Stimulated activated naive CD4-positive, alpha-beta T cell (primary cell): ENCODE measurements around the gene SEPTIN14.
"Not testable (repeated sequence)": the region's sequence is repeated elsewhere in the genome, so short reads cannot be mapped to it uniquely, and the experiment has no call there.

Experiments
- DNase-seq, 6 experiments: peaks; one replicate each; lab custom pipeline; 2025; lab: John Stamatoyannopoulos, UW

SEPTIN14 gene

DNA sequence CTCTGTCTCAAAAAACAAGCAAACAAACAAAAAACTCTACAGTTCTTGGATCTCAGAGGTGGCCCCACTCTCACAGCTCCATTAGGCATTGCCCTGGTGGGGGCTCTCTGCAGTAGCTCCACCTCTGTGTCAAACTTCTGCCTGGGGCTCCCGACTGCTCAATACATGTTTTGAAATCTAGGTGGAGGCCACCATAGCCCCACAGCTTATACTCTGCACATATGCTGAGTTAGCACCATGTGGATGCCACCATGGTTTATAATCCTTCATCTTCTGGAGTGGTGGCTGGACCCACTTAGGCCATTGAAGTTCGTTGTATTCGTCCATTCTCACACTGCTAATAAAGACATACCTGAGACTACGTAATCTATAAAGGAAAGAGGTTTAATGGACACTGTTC is 78.4 kb downstream of the SEPTIN14 start:
- no peak for DNase-seq

- DNase-seq = no peak
Observed at GRCh38 chr7:55778631-55779030, 83.9 kb downstream of the SEPTIN14 start.

DNA sequence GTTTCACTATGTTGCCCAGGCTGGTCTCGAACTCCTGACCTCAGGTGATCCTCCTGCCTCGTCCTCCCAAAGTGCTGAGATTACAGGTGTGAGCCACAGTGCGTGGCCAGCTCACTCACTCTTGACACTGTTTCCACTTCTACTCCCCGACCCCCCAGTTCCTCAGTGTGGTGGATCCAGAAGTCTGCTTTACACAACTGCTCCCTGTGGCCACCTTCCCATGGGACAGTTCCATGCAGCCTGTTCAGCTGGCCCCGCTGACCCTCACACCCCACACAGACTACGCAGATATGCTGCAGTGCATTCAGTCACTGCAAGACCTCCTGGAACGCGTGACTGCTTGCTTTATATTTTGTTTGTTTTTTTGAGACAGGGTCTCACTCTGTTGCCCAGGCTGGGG is 86.4 kb downstream of the SEPTIN14 start:
- no peak for DNase-seq

GRCh38 chr7:55775051-55775420 is 87.5 kb downstream of the SEPTIN14 start:
- no peak for DNase-seq

DNA sequence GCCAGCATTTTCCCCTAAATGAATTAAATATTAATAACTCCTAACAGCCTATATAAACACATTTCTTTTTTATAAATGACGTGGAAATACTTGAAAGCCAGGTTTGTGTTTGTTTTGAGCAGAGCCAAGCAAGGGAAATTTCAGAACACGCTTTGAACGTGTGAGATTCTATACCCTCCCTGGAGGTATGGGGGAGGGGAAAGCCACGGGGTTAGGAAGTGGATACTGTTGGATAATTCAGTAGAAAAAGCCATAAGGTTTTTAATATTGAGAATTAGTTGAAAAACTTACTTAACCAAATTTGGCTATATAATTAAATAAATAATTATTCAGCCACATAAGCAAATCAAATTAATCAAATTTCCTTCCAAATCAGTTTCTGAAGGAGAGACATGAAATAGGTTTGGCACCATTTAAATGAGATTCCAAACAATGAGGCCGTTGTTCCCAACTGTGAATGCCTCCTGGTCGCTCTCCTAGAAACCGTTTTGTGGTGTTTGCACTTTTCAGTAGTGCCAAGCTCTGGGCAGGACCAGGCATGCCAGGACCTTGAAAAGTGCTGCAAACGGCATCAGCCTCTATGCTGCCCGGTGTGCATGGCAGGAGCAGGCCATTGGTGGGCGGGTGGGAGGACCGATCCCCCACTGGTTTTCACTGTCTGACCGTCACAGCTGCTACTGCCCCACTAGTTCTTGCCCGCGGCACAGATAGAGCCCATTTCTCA is 88.1 kb downstream of the SEPTIN14 start:
- no peak for DNase-seq

GRCh38 chr7:55770778-55771177 is 91.8 kb downstream of the SEPTIN14 start:
- no peak for DNase-seq

DNA sequence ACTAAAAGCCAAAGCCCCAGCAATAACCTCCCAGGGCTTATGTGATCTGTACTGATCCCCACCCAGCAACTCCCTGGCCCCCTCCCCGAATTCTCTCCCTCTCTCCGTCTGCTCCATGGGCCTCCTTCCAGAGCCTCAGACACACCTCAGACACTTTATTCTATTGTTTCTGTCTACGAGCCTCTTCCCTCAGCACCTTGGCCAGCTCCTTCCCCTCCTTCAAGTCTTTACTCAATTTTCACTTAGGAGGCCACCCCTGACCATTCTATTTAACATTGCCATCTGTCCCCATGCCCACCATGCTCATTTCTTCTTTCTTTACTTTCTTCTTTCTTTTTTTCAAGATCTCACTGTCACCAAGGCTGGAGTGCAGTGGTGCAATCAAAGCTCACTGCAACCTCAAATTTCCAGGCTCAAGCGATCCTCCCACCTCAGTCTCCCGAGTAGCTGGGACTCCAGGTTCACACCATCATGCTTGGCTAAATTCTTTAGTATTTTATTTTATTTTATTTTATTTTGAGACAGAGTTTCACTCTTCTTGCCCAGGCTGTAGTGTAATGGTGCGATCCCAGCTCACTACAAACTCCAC is 109.2 kb downstream of the SEPTIN14 start:
- DNase-seq = not testable (repeated sequence)

- not testable (repeated sequence) for DNase-seq
Observed at GRCh38 chr7:55744706-55745105, 117.8 kb downstream of the SEPTIN14 start.
